GM18861 (cell line): ENCODE data around the gene GASK1A.
"Not testable (repeated sequence)": the region's sequence is repeated elsewhere in the genome, so short reads cannot be mapped to it uniquely, and the experiment has no call there.

Experiments used
- ATAC-seq: cut with Tn5 transposase; IDR thresholded peaks from one replicate; pipeline ENCODE4 v1.9.1; 2021; ENCODE audit not compliant: unreplicated experiment

Gene GASK1A

GRCh38 chr3:43061101-43061895 is 82.2 kb downstream of the GASK1A start:
- no peak for ATAC-seq

DNA sequence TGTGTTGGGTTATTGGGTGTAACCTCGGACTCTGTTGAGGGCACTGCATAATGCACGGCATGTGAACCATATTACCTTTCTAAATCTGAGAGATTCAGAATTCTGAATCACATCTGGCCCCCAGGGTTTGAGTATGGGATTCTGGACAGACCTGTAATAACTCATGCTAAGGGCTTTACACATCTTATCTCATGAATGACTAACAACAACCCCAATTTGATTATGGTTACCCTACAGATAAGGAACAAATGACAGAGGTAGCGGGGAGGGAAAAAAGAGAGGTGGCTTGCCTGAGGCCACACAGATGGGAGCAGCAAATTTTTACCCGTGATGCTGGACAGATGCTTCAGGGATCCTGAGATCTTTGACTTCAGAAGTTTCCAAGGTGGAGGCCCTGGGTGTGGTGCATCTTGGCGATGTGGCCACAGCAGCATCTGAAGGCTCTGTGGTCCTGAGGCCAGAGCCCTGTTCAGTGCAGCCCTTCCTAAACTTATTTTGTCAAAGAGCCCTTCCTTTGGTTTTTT is 83.0 kb downstream of the GASK1A start:
- ATAC-seq: no peak

GRCh38 chr3:43062564-43063040 is 83.5 kb downstream of the GASK1A start:
- no peak for ATAC-seq

GRCh38 chr3:43063114-43063513 is 84.0 kb downstream of the GASK1A start:
- ATAC-seq: no peak

DNA sequence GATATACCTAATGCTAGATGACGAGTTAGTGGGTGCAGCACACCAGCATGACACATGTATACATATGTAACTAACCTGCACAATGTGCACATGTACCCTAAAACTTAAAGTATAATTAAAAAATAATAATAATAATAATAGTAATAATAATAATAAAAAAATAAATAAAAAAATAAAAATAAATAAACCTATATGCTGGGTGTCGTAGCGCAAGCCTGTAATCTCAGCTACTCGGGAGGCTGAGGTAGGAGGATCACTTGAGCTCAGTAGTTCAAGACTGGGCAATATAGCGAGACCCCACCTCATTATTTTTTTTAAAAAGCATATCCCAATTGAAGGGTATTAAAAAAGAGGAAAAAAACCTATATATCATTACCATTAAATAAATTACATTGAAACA is 91.6 kb downstream of the GASK1A start:
- not testable (repeated sequence) for ATAC-seq

GRCh38 chr3:43071313-43071893 is 92.3 kb downstream of the GASK1A start:
- no peak for ATAC-seq

DNA sequence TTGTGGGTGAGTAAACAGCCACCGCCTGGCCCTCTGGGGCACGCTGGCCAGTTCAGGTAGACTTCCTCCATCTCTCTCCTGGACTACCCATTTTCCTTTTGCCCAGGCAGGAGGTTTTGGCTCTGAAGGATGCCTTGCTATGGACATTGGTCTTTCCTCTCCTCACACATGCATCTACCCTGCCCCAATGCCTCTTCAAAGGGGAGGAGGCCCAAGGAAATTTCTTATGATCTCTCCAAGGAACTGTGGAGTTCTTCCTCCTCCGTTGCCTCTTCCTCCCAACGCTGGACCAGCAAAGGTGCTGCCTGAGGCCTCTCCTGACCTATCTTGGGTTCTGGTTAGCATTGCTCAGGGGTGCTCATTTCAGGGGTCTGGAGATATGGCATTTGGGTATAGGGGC is 93.2 kb downstream of the GASK1A start:
- no peak for ATAC-seq

DNA sequence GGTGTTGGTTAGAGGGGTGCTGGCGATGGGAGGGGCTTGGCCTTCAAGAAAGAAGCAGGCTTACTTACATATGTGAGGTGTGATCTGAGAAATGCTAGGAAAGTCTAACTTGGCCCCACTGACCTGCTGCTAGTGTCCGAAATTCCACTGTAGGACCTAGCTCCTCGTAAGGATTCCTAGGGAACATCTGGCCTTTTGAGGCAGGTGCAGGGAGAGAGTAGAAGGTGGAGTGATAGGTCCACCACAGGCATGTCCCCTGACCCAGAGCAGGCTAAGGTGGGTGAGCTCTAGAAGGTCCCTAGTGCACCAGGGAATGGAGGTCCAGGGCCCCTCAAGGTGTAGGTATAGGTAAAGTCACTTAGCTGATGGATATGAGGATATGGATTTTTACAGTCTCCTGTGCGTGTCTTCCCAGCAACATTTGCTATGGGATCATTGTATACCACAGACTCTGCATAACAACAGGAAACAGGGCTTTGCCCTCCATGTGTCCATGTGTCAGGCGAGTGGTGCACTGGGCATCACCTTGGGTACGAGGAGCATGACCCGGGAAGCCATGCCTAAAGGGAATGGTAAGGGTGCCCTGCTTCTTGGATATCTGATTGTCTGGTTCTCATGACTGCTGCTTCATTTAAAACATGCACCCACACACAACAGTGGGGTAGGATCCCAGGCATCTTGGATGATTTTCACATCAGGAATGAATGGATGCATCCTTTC is 94.2 kb downstream of the GASK1A start:
- no peak for ATAC-seq

GRCh38 chr3:43073836-43074220 is 94.7 kb downstream of the GASK1A start:
- no peak for ATAC-seq

- ATAC-seq: no peak
These were observed 95.4 kb downstream of the GASK1A start for GRCh38 chr3:43074482-43074881.

- ATAC-seq: no peak
These were observed 96.0 kb downstream of the GASK1A start for GRCh38 chr3:43074901-43075689.

GRCh38 chr3:43075904-43076661 is 97.0 kb downstream of the GASK1A start:
- ATAC-seq: no peak

- no peak for ATAC-seq
These were observed 97.7 kb downstream of the GASK1A start for GRCh38 chr3:43076857-43077256.

DNA sequence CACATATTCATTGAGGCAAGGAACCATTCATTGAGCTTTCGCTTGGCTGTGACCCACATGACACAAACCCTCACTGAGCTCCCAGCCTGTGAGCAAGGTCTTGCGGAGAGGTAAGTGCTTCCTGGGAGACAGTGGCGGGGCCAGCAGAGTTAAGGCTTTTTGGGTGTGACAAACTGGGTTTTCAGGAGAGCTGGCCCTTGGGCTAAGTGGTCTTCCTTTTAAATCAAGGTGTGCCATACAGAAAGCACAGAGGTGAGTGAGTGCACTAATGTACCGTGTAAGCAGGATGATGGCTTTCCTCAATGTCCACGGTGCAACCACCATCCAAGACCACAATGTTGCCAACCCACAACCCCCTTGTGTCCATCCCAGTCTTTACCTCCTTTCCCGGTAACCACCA is 98.2 kb downstream of the GASK1A start:
- no peak for ATAC-seq

DNA sequence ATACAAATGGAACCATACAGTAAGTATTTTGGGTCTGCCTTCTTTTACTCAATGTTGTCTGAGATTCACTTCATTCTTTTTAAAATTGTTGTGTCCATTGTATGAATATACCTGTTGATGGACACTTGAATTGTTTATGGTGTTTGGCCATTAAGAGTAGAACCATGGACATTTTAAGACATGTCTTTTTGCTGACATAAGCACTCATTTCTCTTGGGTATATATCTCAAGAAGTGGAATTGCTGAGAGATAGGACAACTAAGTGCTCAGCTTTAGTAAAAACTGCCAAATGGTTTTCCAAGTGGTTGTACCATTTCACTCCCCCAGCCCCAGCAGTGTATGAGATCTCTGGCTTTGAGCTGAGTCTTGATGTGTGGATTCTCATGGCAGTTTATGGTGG is 98.6 kb downstream of the GASK1A start:
- no peak for ATAC-seq

- no peak for ATAC-seq
These were observed 100.6 kb downstream of the GASK1A start for GRCh38 chr3:43079536-43080332.

DNA sequence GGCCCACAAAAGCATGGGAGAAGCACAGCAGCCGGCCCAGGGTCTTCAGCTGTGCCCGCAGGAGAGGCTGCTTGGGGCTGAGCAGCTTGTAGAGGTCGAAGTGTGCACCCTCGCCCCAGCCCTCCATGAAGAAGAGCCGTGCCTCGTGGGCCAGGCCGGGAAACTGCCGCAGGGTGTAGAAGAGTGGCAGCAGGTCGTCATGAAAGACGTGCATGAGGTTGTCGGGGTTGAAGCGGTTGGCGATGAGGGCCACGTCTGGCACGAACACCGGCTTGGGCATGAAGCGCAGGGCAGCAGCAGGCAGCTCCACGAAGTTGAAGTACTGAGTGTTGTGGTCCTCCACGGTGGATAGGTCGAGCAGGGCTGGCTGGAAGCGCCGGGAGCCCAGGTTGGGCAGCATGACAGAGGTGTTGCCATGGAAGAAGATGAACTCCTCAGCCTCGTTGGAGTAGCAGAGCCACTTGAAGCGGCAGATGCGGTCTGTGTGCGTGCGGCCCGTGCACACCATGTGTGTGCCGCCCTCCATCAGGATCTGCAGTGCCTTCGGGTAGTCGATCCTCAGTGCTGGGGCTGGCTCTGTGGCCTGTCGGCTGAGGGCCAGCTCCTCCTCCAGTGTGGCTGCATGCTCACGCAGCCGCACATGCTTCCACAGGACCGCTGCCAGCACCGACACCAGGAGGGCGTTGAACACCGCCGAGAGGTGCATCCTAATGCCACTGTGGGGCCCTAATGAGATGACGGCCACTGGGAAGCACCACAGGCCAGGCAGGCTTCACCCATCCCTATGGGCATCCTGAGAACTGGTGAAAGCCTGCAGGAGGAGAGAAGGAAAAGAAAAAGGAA is 101.8 kb downstream of the GASK1A start:
- no peak for ATAC-seq

- no peak for ATAC-seq
These were observed 102.7 kb downstream of the GASK1A start for GRCh38 chr3:43081796-43082195.

DNA sequence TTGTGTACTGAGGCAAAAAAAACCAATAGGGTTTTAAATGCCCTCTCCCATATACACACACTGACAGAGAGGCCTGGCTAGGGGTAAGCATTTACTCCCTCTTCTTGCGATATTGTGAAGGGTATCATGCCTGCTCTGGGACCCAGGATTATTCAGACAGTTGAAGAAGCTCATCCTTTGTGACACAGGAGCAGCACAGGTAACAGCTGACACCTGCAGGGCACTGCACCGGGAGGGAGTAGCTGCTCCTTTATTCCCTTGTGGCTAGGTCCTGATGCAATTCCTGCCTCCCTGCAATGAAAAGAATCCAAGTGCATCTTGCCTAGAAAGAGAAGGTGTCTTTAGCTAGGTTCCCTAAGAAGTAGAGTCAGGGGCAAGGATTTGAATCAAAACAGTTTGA is 103.3 kb downstream of the GASK1A start:
- ATAC-seq: no peak
